Esophagus muscularis mucosa (tissue), 4 donors: ENCODE results near the gene ZNF438. TPM values are rescaled to one million over a fixed set of nuclear protein-coding genes. Genes with fewer than 3 reads are reported as not detected.
"Not testable (repeated sequence)": the region's sequence is repeated elsewhere in the genome, so short reads cannot be mapped to it uniquely, and the experiment has no call there.

ENCODE experiments used
- DNase-seq: peaks from one replicate; pipeline ENCODE4 v3.0.0-alpha.2; 2017; ENCODE audit errors: extremely low spot score
- H3K27ac ChIP-seq, 4 donors: fragments of 200-600 bp; sonication (generic); replicated peaks in 1 of 4; 1 replicate in 3 of 4; 2 replicates in 1 of 4; pipeline ENCODE4 v1.5.1; 2016 to 2019; ENCODE audit warnings: mild to moderate bottlenecking in 1 of 4
- H3K27me3 ChIP-seq, 4 donors: fragments of 200-600 bp; sonication (generic); one replicate each; pipeline versions ENCODE4 v1.5.1 to v1.6.0; 2016 to 2019
- H3K36me3 ChIP-seq, 4 donors: fragments of 200-600 bp; sonication (generic); one replicate each; pipeline ENCODE4 v1.5.1; 2016 to 2019
- H3K4me1 ChIP-seq, 4 donors: fragments of 200-600 bp; sonication (generic); one replicate each; pipeline ENCODE4 v1.5.1; 2016 to 2019
- H3K4me3 ChIP-seq, 4 donors: fragments of 200-600 bp; sonication (generic); 1 replicate in 2 of 4; 2 replicates in 2 of 4; pipeline ENCODE4 v1.5.1; 2016 to 2019; ENCODE audit warnings: mild to moderate bottlenecking in 4 of 4, moderate library complexity in 1 of 4
- H3K9me3 ChIP-seq, 4 donors: fragments of 200-600 bp; sonication (generic); 1 replicate in 3 of 4; 2 replicates in 1 of 4; pipeline ENCODE4 v1.5.1; 2016 to 2019
- EP300 ChIP-seq: sonication (generic); formaldehyde crosslinking; IDR thresholded peaks from one replicate; pipeline ENCODE4 v1.6.1; 2017; ENCODE audit warnings: antibody characterized with exemption
- POLR2A ChIP-seq: fragments of 450-650 bp; IDR thresholded peaks from one replicate; pipeline ENCODE4 v1.6.1; 2017; ENCODE audit warnings: antibody characterized with exemption, moderate library complexity, mild to moderate bottlenecking, low read depth
- POLR2AphosphoS5 ChIP-seq, 2 donors: sonication (generic); formaldehyde crosslinking; IDR thresholded peaks; one replicate each; pipeline ENCODE4 v1.6.1; 2017; ENCODE audit warnings: antibody characterized with exemption in 2 of 2
- WGBS: methylation state at CpG from one replicate; pipeline ENCODE4 v1.1.5; 2018; 5-methylcytosine and 5-hydroxymethylcytosine counted together
- intact Hi-C: fragments of 100-400 bp; cut with DNase I; formaldehyde crosslinking; loops from one replicate; pipeline ENCODE4 v1.15.1; 2023
- total RNA-seq, 4 donors: library from RNA; depleted of rRNA; stranded (reverse); fragments of >200 nt; gene quantifications; one replicate each; pipeline versions ENCODE4 v1.1.0 to v1.2.1, GENCODE V29; 2016
- TF ChIP-seq, protein P1 (sequence below), 3 experiments: fragments of 200-600 bp in 2 of 3; fragments of 450-650 bp in 1 of 3; sonication (generic) in 2 of 3; IDR thresholded peaks; one replicate each; pipeline ENCODE4 v1.5.1; 2017 to 2019; ENCODE audit warnings: antibody characterized with exemption in 3 of 3, mild to moderate bottlenecking in 2 of 3, moderate library complexity in 1 of 3

ZNF438 gene
- total RNA-seq, 4 donors from 2014 or later, result 11.0 to 11.6 (median 11.3) TPM

DNA sequence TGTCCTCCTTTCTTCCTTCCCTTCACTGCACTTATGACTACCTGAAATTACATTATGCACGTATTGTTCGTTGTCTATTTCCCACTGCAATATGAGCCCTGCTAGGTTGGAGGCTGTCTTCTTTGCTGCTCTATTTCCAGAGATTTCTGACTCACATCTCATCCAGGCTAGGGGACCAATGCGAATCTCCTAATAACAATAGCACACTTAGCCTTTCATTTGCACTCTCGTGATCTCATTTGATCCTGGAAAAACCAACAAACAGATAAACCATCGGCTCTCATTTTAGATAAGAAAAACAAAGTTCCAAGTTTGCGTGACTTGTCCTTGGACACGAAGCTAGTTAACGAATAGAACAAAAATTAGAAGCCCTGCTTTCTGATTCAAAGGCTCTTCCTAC lies 1.4 kb downstream of the ZNF438 start:
- Histone ChIP-seq H3K27ac (peak overlapping the region; percentile 97 to 100 (median 98)), H3K9me3 (no peaks in the 10 kb centered on the region), H3K36me3 (no peaks in the 10 kb centered on the region), H3K27me3 (no peaks in the 10 kb centered on the region), H3K4me3 (no peak overlapping the region), H3K4me1 (peaks cover 22 to 54% (median 51%) of the 10 kb centered on the region in 4 donors)
- WGBS, result 87% methylated on average over 8 of the region's 8 CpGs
- DNase-seq, result no peak
- intact Hi-C loops, result loop anchor here (2.0 to 10.0 kb wide), 5 partner anchors 48 to 735 kb away; no protein-coding TSS in a partner anchor
- TF ChIP-seq, protein P1, sequence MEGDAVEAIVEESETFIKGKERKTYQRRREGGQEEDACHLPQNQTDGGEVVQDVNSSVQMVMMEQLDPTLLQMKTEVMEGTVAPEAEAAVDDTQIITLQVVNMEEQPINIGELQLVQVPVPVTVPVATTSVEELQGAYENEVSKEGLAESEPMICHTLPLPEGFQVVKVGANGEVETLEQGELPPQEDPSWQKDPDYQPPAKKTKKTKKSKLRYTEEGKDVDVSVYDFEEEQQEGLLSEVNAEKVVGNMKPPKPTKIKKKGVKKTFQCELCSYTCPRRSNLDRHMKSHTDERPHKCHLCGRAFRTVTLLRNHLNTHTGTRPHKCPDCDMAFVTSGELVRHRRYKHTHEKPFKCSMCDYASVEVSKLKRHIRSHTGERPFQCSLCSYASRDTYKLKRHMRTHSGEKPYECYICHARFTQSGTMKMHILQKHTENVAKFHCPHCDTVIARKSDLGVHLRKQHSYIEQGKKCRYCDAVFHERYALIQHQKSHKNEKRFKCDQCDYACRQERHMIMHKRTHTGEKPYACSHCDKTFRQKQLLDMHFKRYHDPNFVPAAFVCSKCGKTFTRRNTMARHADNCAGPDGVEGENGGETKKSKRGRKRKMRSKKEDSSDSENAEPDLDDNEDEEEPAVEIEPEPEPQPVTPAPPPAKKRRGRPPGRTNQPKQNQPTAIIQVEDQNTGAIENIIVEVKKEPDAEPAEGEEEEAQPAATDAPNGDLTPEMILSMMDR (IDR thresholded peaks at IDR 0.05), result no peak
- TF ChIP-seq POLR2A (no peak), EP300 (no peak), POLR2AphosphoS5 (IDR thresholded peaks at IDR 0.05) (no peak)

DNA sequence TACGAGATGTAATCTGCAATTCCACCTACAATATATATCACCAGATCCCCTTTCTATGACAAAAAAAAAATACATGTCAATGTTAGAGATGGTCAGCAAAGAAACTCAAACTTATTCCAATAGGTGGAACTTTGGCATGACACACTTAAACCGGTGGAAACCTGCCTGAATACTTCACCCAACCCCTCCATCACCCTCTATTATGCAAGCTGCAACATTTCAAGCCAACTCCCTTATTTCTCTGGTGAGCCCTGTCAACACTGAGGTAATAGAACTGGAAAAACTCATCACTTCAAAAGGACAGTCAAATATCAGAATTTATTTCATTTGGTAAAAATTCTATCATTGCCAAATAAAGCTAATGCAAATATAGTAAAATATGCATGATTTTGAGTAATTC lies 3.6 kb downstream of the ZNF438 start:
- WGBS, result 63% methylated on average over 2 of the region's 2 CpGs
- Histone ChIP-seq H3K9me3 (no peaks in the 10 kb centered on the region), H3K4me3 (no peak overlapping the region), H3K27me3 (no peaks in the 10 kb centered on the region), H3K27ac (no peak overlapping the region), H3K36me3 (no peaks in the 10 kb centered on the region), H3K4me1 (peaks cover 28 to 48% (median 46%) of the 10 kb centered on the region in 4 donors)
- DNase-seq, result no peak
- TF ChIP-seq POLR2A (no peak), POLR2AphosphoS5 (IDR thresholded peaks at IDR 0.05) (no peak), EP300 (no peak)
- TF ChIP-seq, protein P1 (IDR thresholded peaks at IDR 0.05), result no peak
- intact Hi-C loops, result no loop called here

DNA sequence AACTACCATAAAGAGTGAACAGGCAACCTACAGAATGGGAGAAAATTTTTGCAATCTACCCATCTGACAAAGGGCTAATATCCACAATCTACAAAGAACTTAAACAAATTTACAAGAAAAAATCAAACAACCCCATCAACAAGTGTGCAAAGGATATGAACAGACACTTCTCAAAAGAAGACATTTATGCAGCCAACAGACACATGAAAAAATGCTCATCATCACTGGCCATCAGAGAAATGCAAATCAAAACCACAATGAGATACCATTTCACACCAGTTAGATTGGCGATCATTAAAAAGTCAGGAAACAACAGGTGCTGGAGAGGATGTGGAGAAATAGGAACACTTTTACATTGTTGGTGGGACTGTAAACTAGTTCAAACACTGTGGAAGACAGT lies 5.4 kb downstream of the ZNF438 start:
- H3K27me3 ChIP-seq, H3K36me3 ChIP-seq, DNase-seq, intact Hi-C loops, H3K27ac ChIP-seq, H3K4me3 ChIP-seq, H3K9me3 ChIP-seq: not testable (repeated sequence)
- peaks cover 28 to 42% (median 40%) of the 10 kb centered on the region in 4 donors for H3K4me1 ChIP-seq
- 63% methylated on average over 1 of the region's 1 CpG for WGBS

DNA sequence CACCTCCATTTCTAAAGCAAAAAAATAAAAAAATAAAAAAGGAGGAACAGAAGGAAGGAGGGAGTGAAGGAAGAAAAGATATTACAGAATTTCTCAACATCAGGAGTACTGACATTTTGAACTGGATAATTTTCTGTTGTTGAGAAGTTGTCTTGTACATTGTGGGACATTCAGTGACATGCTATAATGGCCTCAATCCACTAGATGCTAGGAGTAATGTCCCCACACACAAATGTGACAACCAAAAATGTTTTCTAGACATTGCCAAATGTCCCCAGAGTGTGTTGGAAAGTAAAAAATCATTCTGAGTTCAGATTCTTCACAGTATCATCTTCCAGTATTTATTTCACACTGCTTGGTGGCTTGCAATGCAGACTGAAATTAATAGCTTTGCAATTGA lies 6.5 kb downstream of the ZNF438 start:
- peak overlapping the region in 1 of 4 donors; percentile 6 for H3K27ac ChIP-seq

DNA sequence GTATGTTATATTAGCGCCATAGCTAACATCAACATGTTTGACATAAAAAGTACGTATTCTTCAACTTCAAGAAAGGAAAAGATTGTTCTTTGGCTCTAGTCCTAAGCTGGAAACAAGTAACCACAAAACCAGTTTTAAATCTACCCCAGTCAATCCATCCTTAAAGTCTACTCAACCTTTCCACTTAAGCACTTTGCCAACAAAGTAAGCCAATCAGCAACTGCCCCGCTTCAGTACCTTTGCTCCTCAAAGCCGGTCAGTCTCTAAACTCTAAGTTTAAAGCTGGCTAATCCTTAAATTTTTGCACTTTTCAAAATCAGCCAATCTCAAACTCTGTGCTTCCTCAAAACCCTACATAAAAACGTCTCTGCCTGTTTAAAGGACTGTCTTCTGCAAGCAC lies 8.1 kb downstream of the ZNF438 start:
- no peak for DNase-seq
- Histone ChIP-seq H3K9me3 (no peaks in the 10 kb centered on the region), H3K4me1 (peaks cover 23 to 39% (median 35%) of the 10 kb centered on the region in 4 donors), H3K36me3 (no peaks in the 10 kb centered on the region), H3K27ac (no peak overlapping the region), H3K27me3 (no peaks in the 10 kb centered on the region), H3K4me3 (no peak overlapping the region)
- intact Hi-C loops, result no loop called here
- TF ChIP-seq EP300 (no peak), POLR2AphosphoS5 (IDR thresholded peaks at IDR 0.05) (no peak), POLR2A (no peak)
- TF ChIP-seq, protein P1 (IDR thresholded peaks at IDR 0.05), result no peak
- WGBS, result 92% methylated on average over 5 of the region's 5 CpGs

More for the DNA sequence above, 6.5 kb downstream of the ZNF438 start:
- Histone ChIP-seq H3K4me3 (no peak overlapping the region), H3K27me3 (no peaks in the 10 kb centered on the region), H3K9me3 (no peaks in the 10 kb centered on the region), H3K36me3 (no peaks in the 10 kb centered on the region), H3K4me1 (peaks cover 25 to 40% (median 36%) of the 10 kb centered on the region in 4 donors)
- intact Hi-C loops, result no loop called here
- TF ChIP-seq EP300, result no peak
- no peak for TF ChIP-seq POLR2A
- TF ChIP-seq, protein P1 (IDR thresholded peaks at IDR 0.05), result no peak
- TF ChIP-seq POLR2AphosphoS5 (IDR thresholded peaks at IDR 0.05), result no peak
- no peak for DNase-seq
